Peyer's patch (tissue), 4 donors: ENCODE results near the gene QPRT. TPM values are rescaled to one million over a fixed set of nuclear protein-coding genes. Genes with fewer than 3 reads are reported as not detected.

Experiments used
- DNase-seq, 3 donors: peaks; one replicate each; pipeline ENCODE4 v3.0.0-alpha.2; 2017 to 2019
- H3K27ac ChIP-seq, 4 donors: fragments of 200-600 bp; sonication (generic); one replicate each; pipeline ENCODE4 v1.5.1; 2016 to 2019
- H3K27me3 ChIP-seq, 2 donors: fragments of 200-600 bp; sonication (generic); one replicate each; pipeline ENCODE4 v1.5.1; 2019
- H3K36me3 ChIP-seq, 3 donors: fragments of 200-600 bp; sonication (generic); one replicate each; pipeline ENCODE4 v1.5.1; 2016 to 2019
- H3K4me1 ChIP-seq, 4 donors: fragments of 200-600 bp; sonication (generic); one replicate each; pipeline ENCODE4 v1.5.1; 2016 to 2019
- H3K4me3 ChIP-seq, 4 donors: fragments of 200-600 bp; sonication (generic); 1 replicate in 3 of 4; 2 replicates in 1 of 4; pipeline ENCODE4 v1.5.1; 2016 to 2019; ENCODE audit warnings: mild to moderate bottlenecking in 1 of 4
- H3K9me3 ChIP-seq, 4 donors: fragments of 200-600 bp; sonication (generic); one replicate each; pipeline ENCODE4 v1.5.1; 2016 to 2019; ENCODE audit warnings: mild to moderate bottlenecking in 1 of 4
- POLR2A ChIP-seq, 2 donors: fragments of 450-650 bp; IDR thresholded peaks; one replicate each; pipeline ENCODE4 v1.5.1; 2017; ENCODE audit warnings: antibody characterized with exemption in 2 of 2, mild to moderate bottlenecking in 2 of 2, moderate library complexity in 2 of 2
- total RNA-seq, 4 donors: library from RNA; depleted of rRNA; stranded (reverse); fragments of >200 nt; gene quantifications; one replicate each; pipeline ENCODE4 v1.1.0, GENCODE V29; 2016
- TF ChIP-seq, protein P1 (sequence below), 6 experiments: fragments of 450-650 bp in 4 of 6; fragments of 200-600 bp in 2 of 6; sonication (generic) in 1 of 6; IDR thresholded peaks; one replicate each; pipeline ENCODE4 v1.5.1; 2017 to 2019; ENCODE audit warnings: antibody characterized with exemption in 6 of 6, mild to moderate bottlenecking in 3 of 6, moderate library complexity in 1 of 6

Gene QPRT
- total RNA-seq, 4 donors from 2014 or later = 40.4 to 96.3 (median 47.4) TPM

DNA sequence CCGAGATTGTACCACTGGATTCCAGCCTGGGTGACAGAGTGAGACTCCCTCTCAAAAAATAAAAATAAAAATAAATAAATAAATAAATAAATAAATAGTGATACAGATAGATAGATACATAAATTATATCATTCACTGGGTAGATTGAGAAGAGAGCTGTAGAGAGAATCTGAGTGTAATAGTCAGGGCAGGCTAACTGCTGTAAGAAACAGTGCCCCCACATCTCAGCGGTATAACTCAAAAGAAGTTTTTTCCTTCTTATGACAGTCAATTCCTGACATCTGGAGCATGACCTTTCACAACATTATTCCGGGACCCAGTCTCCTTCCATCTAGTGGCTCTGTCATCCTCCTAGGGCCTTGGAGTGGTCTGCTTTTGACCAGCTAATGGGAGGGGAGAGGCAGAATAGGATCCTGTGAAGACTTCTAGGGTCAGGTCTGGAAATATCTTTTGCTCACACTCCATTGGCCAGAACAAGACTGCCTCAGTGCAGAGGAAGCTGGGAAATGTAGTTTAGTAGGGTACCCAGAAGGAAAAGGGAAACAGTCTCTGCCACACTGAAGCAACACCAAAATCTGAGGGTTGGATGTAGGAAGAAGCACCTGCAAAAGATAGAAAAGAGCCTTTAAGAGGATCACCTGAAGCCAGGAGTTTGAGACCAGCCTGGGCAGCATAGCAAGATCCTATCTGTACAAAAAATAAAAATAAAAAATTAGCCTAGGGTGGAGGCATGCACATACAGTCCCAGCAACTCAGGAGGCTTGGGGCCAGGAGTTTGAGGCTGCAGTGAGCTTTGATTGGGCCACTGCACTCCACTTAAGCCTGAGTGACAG is 3.0 kb upstream of the QPRT start:
- H3K27ac ChIP-seq = no peak overlapping the region
- H3K4me3 ChIP-seq = no peak overlapping the region
- no peaks in the 10 kb centered on the region for H3K36me3 ChIP-seq
- no peak for TF ChIP-seq POLR2A (IDR thresholded peaks at IDR 0.05)
- TF ChIP-seq, protein P1, sequence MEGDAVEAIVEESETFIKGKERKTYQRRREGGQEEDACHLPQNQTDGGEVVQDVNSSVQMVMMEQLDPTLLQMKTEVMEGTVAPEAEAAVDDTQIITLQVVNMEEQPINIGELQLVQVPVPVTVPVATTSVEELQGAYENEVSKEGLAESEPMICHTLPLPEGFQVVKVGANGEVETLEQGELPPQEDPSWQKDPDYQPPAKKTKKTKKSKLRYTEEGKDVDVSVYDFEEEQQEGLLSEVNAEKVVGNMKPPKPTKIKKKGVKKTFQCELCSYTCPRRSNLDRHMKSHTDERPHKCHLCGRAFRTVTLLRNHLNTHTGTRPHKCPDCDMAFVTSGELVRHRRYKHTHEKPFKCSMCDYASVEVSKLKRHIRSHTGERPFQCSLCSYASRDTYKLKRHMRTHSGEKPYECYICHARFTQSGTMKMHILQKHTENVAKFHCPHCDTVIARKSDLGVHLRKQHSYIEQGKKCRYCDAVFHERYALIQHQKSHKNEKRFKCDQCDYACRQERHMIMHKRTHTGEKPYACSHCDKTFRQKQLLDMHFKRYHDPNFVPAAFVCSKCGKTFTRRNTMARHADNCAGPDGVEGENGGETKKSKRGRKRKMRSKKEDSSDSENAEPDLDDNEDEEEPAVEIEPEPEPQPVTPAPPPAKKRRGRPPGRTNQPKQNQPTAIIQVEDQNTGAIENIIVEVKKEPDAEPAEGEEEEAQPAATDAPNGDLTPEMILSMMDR (IDR thresholded peaks at IDR 0.05) = no peak
- DNase-seq = no peak
- H3K27me3 ChIP-seq = no peaks in the 10 kb centered on the region
- no peaks in the 10 kb centered on the region for H3K9me3 ChIP-seq
- peaks cover 0 to 21% (median 0%) of the 10 kb centered on the region in 4 donors for H3K4me1 ChIP-seq

GRCh38 chr16:29676989-29677785 is 1.8 kb upstream of the QPRT start:
- Histone ChIP-seq H3K9me3 (no peaks in the 10 kb centered on the region), H3K4me3 (no peak overlapping the region), H3K4me1 (peaks cover 0 to 21% (median 0%) of the 10 kb centered on the region in 4 donors), H3K27ac (no peak overlapping the region), H3K27me3 (no peaks in the 10 kb centered on the region), H3K36me3 (no peaks in the 10 kb centered on the region)
- TF ChIP-seq, protein P1 (IDR thresholded peaks at IDR 0.05) = no peak
- no peak for TF ChIP-seq POLR2A (IDR thresholded peaks at IDR 0.05)
- DNase-seq = no peak

- DNase-seq = no peak
- no peak for TF ChIP-seq POLR2A (IDR thresholded peaks at IDR 0.05)
- TF ChIP-seq, protein P1 (IDR thresholded peaks at IDR 0.05) = no peak
- peak overlapping the region; percentile 61 to 86 (median 72) for H3K27ac ChIP-seq
These were observed 1.2 kb downstream of the QPRT start for GRCh38 chr16:29680180-29680598.

GRCh38 chr16:29683543-29684090 is 4.6 kb downstream of the QPRT start:
- H3K36me3 ChIP-seq = peaks cover 0 to 9% (median 0%) of the 10 kb centered on the region in 3 donors
- peaks cover 0 to 11% (median 0%) of the 10 kb centered on the region in 4 donors for H3K4me1 ChIP-seq
- no peaks in the 10 kb centered on the region for H3K27me3 ChIP-seq
- TF ChIP-seq, protein P1 (IDR thresholded peaks at IDR 0.05) = no peak
- no peak for TF ChIP-seq POLR2A (IDR thresholded peaks at IDR 0.05)
- no peaks in the 10 kb centered on the region for H3K9me3 ChIP-seq
- H3K27ac ChIP-seq = no peak overlapping the region
- H3K4me3 ChIP-seq = no peak overlapping the region
- DNase-seq = no peak

More at GRCh38 chr16:29680180-29680598, 1.2 kb downstream of the QPRT start:
- Histone ChIP-seq H3K9me3 (no peaks in the 10 kb centered on the region), H3K36me3 (peaks cover 0 to 6% (median 0%) of the 10 kb centered on the region in 3 donors), H3K4me1 (peaks cover 0 to 11% (median 0%) of the 10 kb centered on the region in 4 donors), H3K4me3 (peak overlapping the region; percentile 12 to 61 (median 39)), H3K27me3 (no peaks in the 10 kb centered on the region)

GRCh38 chr16:29684679-29685078 is 5.7 kb downstream of the QPRT start:
- H3K36me3 ChIP-seq = peaks cover 0 to 9% (median 0%) of the 10 kb centered on the region in 3 donors
- H3K9me3 ChIP-seq = no peaks in the 10 kb centered on the region
- DNase-seq = no peak
- no peak overlapping the region for H3K4me3 ChIP-seq
- no peak overlapping the region for H3K27ac ChIP-seq
- no peak for TF ChIP-seq POLR2A (IDR thresholded peaks at IDR 0.05)
- TF ChIP-seq, protein P1 (IDR thresholded peaks at IDR 0.05) = no peak
- peaks cover 0 to 5% (median 0%) of the 10 kb centered on the region in 4 donors for H3K4me1 ChIP-seq
- no peaks in the 10 kb centered on the region for H3K27me3 ChIP-seq
